Chondrocyte (in vitro differentiated cells): Measurements from ENCODE around the gene TTC28. TPM values are rescaled to one million over a fixed set of nuclear protein-coding genes. Genes with fewer than 3 reads are reported as not detected.

Source experiments
- DNase-seq: peaks from one replicate; pipeline ENCODE4 v3.0.0; 2021; ENCODE audit warnings: mixed read lengths, low spot score
- H3K27ac Mint-ChIP-seq: one replicate; pipeline ENCODE4 v1.8.0; 2021; ENCODE audit warnings: mild to moderate bottlenecking, moderate library complexity, mixed read lengths; ENCODE audit not compliant: unreplicated experiment
- H3K27me3 Mint-ChIP-seq: 2 replicates; pipeline ENCODE4 v1.8.0; 2021; ENCODE audit warnings: low read depth, mixed read lengths
- H3K36me3 Mint-ChIP-seq: 2 replicates; pipeline ENCODE4 v1.8.0; 2021; ENCODE audit warnings: low read depth, mixed read lengths
- H3K4me1 Mint-ChIP-seq: 2 replicates; pipeline ENCODE4 v1.8.0; 2021; ENCODE audit warnings: low read depth, mild to moderate bottlenecking, mixed read lengths
- H3K4me3 Mint-ChIP-seq: one replicate; pipeline ENCODE4 v1.8.0; 2021; ENCODE audit warnings: mild to moderate bottlenecking, moderate library complexity, mixed read lengths; ENCODE audit not compliant: unreplicated experiment
- H3K9me3 Mint-ChIP-seq: 2 replicates; pipeline ENCODE4 v1.8.0; 2021; ENCODE audit warnings: low read depth, mixed read lengths
- CTCF ChIP-seq: fragments of 200-600 bp; sonication (generic); IDR thresholded peaks from 2 replicates; pipeline ENCODE4 v1.5.0; 2021; ENCODE audit warnings: antibody characterized with exemption, mild to moderate bottlenecking, moderate library complexity
- total RNA-seq: library from RNA; stranded (reverse); gene quantifications from 3 replicates; pipeline ENCODE4 v1.2.1, GENCODE V29; 2021

TTC28 gene
- total RNA-seq, 1 donor from 2014 or later, result 38.3 TPM

- no peak overlapping the region for H3K27ac Mint-ChIP-seq
- H3K9me3 Mint-ChIP-seq, result no peaks in the 10 kb centered on the region
- no peak overlapping the region for H3K4me3 Mint-ChIP-seq
- no peak for TF ChIP-seq CTCF
- no peaks in the 10 kb centered on the region for H3K36me3 Mint-ChIP-seq
- H3K4me1 Mint-ChIP-seq, result peaks cover 26% of the 10 kb centered on the region
- no peak for DNase-seq
- no peaks in the 10 kb centered on the region for H3K27me3 Mint-ChIP-seq
Measured at GRCh38 chr22:28430466-28431025, 249.1 kb downstream of the TTC28 start.

GRCh38 chr22:28429711-28430110 is 249.9 kb downstream of the TTC28 start:
- H3K4me3 Mint-ChIP-seq, result no peak overlapping the region
- peaks cover 33% of the 10 kb centered on the region for H3K4me1 Mint-ChIP-seq
- no peaks in the 10 kb centered on the region for H3K27me3 Mint-ChIP-seq
- no peaks in the 10 kb centered on the region for H3K9me3 Mint-ChIP-seq
- H3K27ac Mint-ChIP-seq, result no peak overlapping the region
- no peaks in the 10 kb centered on the region for H3K36me3 Mint-ChIP-seq
- no peak for DNase-seq
- TF ChIP-seq CTCF, result no peak

- Mint-ChIP-seq H3K27ac (no peak overlapping the region), H3K36me3 (no peaks in the 10 kb centered on the region), H3K27me3 (no peaks in the 10 kb centered on the region), H3K4me1 (peaks cover 35% of the 10 kb centered on the region), H3K9me3 (no peaks in the 10 kb centered on the region), H3K4me3 (no peak overlapping the region)
- no peak for TF ChIP-seq CTCF
- DNase-seq, result no peak
Measured at GRCh38 chr22:28428271-28428670, 251.4 kb downstream of the TTC28 start.

- Mint-ChIP-seq H3K27ac (peak overlapping the region; percentile 70), H3K4me3 (no peak overlapping the region)
- no peak for DNase-seq
Measured at GRCh38 chr22:28426346-28427132, 253.1 kb downstream of the TTC28 start.

GRCh38 chr22:28425211-28425610 is 254.4 kb downstream of the TTC28 start:
- Mint-ChIP-seq H3K9me3 (no peaks in the 10 kb centered on the region), H3K36me3 (no peaks in the 10 kb centered on the region), H3K27ac (no peak overlapping the region), H3K4me1 (peaks cover 32% of the 10 kb centered on the region), H3K27me3 (no peaks in the 10 kb centered on the region), H3K4me3 (no peak overlapping the region)
- no peak for DNase-seq
- no peak for TF ChIP-seq CTCF

More at GRCh38 chr22:28426346-28427132, 253.1 kb downstream of the TTC28 start:
- Mint-ChIP-seq H3K4me1 (peaks cover 36% of the 10 kb centered on the region), H3K9me3 (no peaks in the 10 kb centered on the region), H3K27me3 (no peaks in the 10 kb centered on the region), H3K36me3 (no peaks in the 10 kb centered on the region)
- no peak for TF ChIP-seq CTCF
